Measurements from ENCODE around the gene ITGAD.
"Not testable (repeated sequence)": the region's sequence is repeated elsewhere in the genome, so short reads cannot be mapped to it uniquely, and the experiment has no call there.

The ITGAD gene

GRCh38 chr16:31411024-31411844 lies 18.1 kb downstream of the ITGAD start:
- Histone ChIP-seq H3K27me3 (ENCODE audit: control insufficient read depth, insufficient read depth, low read length) (no peaks in the 10 kb centered on the region), H3K4me3 (ENCODE audit: low read length) (no peak overlapping the region), H3K9ac (ENCODE audit: low read length) (no peak overlapping the region), H3K36me3 (ENCODE audit: control insufficient read depth, insufficient read depth, low read length) (no peaks in the 10 kb centered on the region), H3K4me1 (ENCODE audit: control insufficient read depth, insufficient read depth, low read length) (no peaks in the 10 kb centered on the region), H3K9me3 (ENCODE audit: control insufficient read depth, low read length) (no peaks in the 10 kb centered on the region)

- Histone ChIP-seq H3K9me3 (ENCODE audit: control insufficient read depth, low read length) (no peaks in the 10 kb centered on the region), H3K27me3 (ENCODE audit: control insufficient read depth, insufficient read depth, low read length) (no peaks in the 10 kb centered on the region), H3K36me3 (ENCODE audit: control insufficient read depth, insufficient read depth, low read length) (no peaks in the 10 kb centered on the region), H3K4me1 (ENCODE audit: control insufficient read depth, insufficient read depth, low read length) (no peaks in the 10 kb centered on the region), H3K4me3 (ENCODE audit: low read length) (no peak overlapping the region), H3K9ac (ENCODE audit: low read length) (no peak overlapping the region)
Observed at GRCh38 chr16:31412750-31413149, 19.6 kb downstream of the ITGAD start.

GRCh38 chr16:31413381-31413780 lies 20.2 kb downstream of the ITGAD start:
- Histone ChIP-seq H3K36me3 (ENCODE audit: control insufficient read depth, insufficient read depth, low read length) (no peaks in the 10 kb centered on the region), H3K9ac (ENCODE audit: low read length) (no peak overlapping the region), H3K9me3 (ENCODE audit: control insufficient read depth, low read length) (no peaks in the 10 kb centered on the region)

DNA sequence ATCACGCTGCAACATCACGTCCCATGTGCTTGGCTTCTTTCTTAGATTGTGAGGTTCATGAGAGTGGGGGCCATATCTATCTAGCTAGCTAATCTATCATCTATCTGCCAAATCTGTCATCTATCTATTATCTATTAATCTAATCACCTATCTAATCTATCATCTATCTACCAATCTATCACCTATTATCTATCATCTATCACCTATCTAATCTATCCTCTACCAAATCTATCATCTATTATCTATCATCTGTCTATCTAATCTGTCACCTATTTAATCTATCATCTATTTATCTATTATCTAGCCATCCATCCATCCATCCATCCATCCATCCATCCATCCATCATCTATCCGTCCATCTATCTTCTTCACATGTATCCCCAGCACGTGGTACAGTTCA lies 20.8 kb downstream of the ITGAD start:
- Histone ChIP-seq H3K4me1 (ENCODE audit: control insufficient read depth, insufficient read depth, low read length) (no peaks in the 10 kb centered on the region), H3K9me3 (ENCODE audit: control insufficient read depth, low read length) (no peaks in the 10 kb centered on the region), H3K4me3 (ENCODE audit: low read length) (no peak overlapping the region), H3K27me3 (ENCODE audit: control insufficient read depth, insufficient read depth, low read length) (no peaks in the 10 kb centered on the region), H3K9ac (ENCODE audit: low read length) (no peak overlapping the region), H3K36me3 (ENCODE audit: control insufficient read depth, insufficient read depth, low read length) (no peaks in the 10 kb centered on the region)

More at GRCh38 chr16:31413381-31413780, 20.2 kb downstream of the ITGAD start:
- H3K4me1 ChIP-seq (ENCODE audit: control insufficient read depth, insufficient read depth, low read length) = no peaks in the 10 kb centered on the region
- H3K4me3 ChIP-seq (ENCODE audit: low read length) = no peak overlapping the region
- H3K27me3 ChIP-seq (ENCODE audit: control insufficient read depth, insufficient read depth, low read length) = no peaks in the 10 kb centered on the region

DNA sequence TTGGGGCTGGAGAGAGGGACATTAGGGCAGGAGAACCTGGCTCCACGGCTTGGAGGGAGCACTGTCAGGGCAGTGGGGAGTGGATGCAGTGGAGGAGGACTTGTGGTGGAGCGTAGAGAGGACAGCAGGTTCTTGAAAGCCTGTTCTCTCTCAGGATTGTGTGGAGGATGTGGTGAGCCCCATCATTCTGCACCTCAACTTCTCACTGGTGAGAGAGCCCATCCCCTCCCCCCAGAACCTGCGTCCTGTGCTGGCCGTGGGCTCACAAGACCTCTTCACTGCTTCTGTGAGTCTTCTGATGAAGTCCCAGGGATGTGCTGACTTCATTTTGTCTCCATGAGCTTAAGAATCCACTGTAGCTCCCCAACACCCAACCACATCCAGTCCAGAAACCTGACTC lies 21.6 kb downstream of the ITGAD start:
- Histone ChIP-seq H3K9ac (ENCODE audit: low read length) (no peak overlapping the region), H3K27me3 (ENCODE audit: control insufficient read depth, insufficient read depth, low read length) (no peaks in the 10 kb centered on the region), H3K36me3 (ENCODE audit: control insufficient read depth, insufficient read depth, low read length) (no peaks in the 10 kb centered on the region), H3K4me3 (ENCODE audit: low read length) (no peak overlapping the region), H3K4me1 (ENCODE audit: control insufficient read depth, insufficient read depth, low read length) (no peaks in the 10 kb centered on the region), H3K9me3 (ENCODE audit: control insufficient read depth, low read length) (no peaks in the 10 kb centered on the region)

DNA sequence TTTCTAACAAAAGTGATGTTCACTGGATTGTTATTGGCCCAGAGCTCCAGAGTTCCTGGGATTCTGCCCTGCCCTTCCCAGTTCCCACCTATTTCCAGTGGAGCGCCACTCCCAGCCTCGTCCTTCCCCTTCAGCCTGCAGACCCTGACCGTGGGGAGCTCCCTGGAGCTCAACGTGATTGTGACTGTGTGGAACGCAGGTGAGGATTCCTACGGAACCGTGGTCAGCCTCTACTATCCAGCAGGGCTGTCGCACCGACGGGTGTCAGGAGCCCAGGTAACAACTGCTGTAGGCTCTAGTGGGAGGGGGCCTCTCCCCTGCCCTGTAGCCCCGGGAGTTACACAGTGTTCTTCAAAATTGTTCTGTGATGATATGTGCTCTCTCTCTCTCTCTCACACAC lies 23.2 kb downstream of the ITGAD start:
- no peaks in the 10 kb centered on the region for H3K9me3 ChIP-seq (ENCODE audit: control insufficient read depth, low read length)
- H3K36me3 ChIP-seq (ENCODE audit: control insufficient read depth, insufficient read depth, low read length) = no peaks in the 10 kb centered on the region
- H3K27me3 ChIP-seq (ENCODE audit: control insufficient read depth, insufficient read depth, low read length) = no peaks in the 10 kb centered on the region
- H3K4me3 ChIP-seq (ENCODE audit: low read length) = no peak overlapping the region
- H3K9ac ChIP-seq (ENCODE audit: low read length) = no peak overlapping the region
- H3K4me1 ChIP-seq (ENCODE audit: control insufficient read depth, insufficient read depth, low read length) = no peaks in the 10 kb centered on the region

GRCh38 chr16:31417036-31417435 lies 23.9 kb downstream of the ITGAD start:
- not testable (repeated sequence) for H3K4me1 ChIP-seq (ENCODE audit: control insufficient read depth, insufficient read depth, low read length); H3K27me3 ChIP-seq (ENCODE audit: control insufficient read depth, insufficient read depth, low read length); H3K4me3 ChIP-seq (ENCODE audit: low read length); H3K36me3 ChIP-seq (ENCODE audit: control insufficient read depth, insufficient read depth, low read length); H3K9me3 ChIP-seq (ENCODE audit: control insufficient read depth, low read length); H3K9ac ChIP-seq (ENCODE audit: low read length)

- Histone ChIP-seq H3K9me3 (ENCODE audit: control insufficient read depth, low read length) (no peaks in the 10 kb centered on the region), H3K4me3 (ENCODE audit: low read length) (no peak overlapping the region), H3K9ac (ENCODE audit: low read length) (no peak overlapping the region), H3K27me3 (ENCODE audit: control insufficient read depth, insufficient read depth, low read length) (no peaks in the 10 kb centered on the region), H3K4me1 (ENCODE audit: control insufficient read depth, insufficient read depth, low read length) (no peaks in the 10 kb centered on the region), H3K36me3 (ENCODE audit: control insufficient read depth, insufficient read depth, low read length) (no peaks in the 10 kb centered on the region)
Observed at GRCh38 chr16:31417916-31418315, 24.8 kb downstream of the ITGAD start.

DNA sequence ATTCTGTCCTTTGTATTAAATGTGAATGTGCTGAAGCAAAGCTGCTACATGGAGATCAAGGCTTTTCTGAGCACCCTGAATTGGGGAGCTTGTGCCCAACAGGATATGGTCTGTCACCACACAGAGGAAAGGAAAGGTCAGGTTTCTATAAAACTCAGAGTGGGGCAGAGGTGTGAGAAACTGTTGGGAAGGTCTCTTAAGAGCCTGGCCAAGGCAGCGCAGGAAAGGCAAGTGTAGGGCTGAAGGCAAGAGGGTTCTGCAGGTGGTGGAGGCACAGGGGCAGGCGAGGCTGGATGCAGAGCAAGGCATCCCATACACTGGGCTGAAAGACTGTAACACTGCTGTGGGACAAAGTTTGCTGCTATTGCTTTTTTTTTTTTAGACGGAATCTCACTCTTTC lies 26.9 kb downstream of the ITGAD start:
- no peaks in the 10 kb centered on the region for H3K4me1 ChIP-seq (ENCODE audit: control insufficient read depth, insufficient read depth, low read length)
- no peak overlapping the region for H3K9ac ChIP-seq (ENCODE audit: low read length)
- H3K27me3 ChIP-seq (ENCODE audit: control insufficient read depth, insufficient read depth, low read length) = no peaks in the 10 kb centered on the region
- H3K36me3 ChIP-seq (ENCODE audit: control insufficient read depth, insufficient read depth, low read length) = no peaks in the 10 kb centered on the region
- no peak overlapping the region for H3K4me3 ChIP-seq (ENCODE audit: low read length)
- H3K9me3 ChIP-seq (ENCODE audit: control insufficient read depth, low read length) = no peaks in the 10 kb centered on the region

GRCh38 chr16:31421587-31421986 lies 28.5 kb downstream of the ITGAD start:
- Histone ChIP-seq H3K4me3 (ENCODE audit: low read length) (no peak overlapping the region), H3K9ac (ENCODE audit: low read length) (no peak overlapping the region), H3K36me3 (ENCODE audit: control insufficient read depth, insufficient read depth, low read length) (no peaks in the 10 kb centered on the region), H3K4me1 (ENCODE audit: control insufficient read depth, insufficient read depth, low read length) (no peaks in the 10 kb centered on the region), H3K9me3 (ENCODE audit: control insufficient read depth, low read length) (no peaks in the 10 kb centered on the region), H3K27me3 (ENCODE audit: control insufficient read depth, insufficient read depth, low read length) (no peaks in the 10 kb centered on the region)

DNA sequence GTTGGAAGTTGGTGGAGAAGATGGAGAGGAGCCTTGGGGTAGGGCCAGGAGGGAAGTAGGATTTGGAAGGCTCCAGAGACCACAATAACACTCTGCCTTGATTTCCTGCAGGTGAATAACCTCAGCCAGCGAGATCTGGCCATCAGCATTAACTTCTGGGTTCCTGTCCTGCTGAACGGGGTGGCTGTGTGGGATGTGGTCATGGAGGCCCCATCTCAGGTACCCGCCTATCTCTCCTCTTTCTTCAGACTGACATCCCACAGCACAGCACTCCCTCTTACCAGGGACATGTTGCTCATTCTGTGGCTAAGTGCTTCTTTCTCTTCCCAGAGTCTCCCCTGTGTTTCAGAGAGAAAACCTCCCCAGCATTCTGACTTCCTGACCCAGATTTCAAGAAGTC lies 30.1 kb downstream of the ITGAD start:
- Histone ChIP-seq H3K4me3 (ENCODE audit: low read length) (no peak overlapping the region), H3K36me3 (ENCODE audit: control insufficient read depth, insufficient read depth, low read length) (no peaks in the 10 kb centered on the region), H3K4me1 (ENCODE audit: control insufficient read depth, insufficient read depth, low read length) (peaks cover 3% of the 10 kb centered on the region), H3K9ac (ENCODE audit: low read length) (no peak overlapping the region), H3K9me3 (ENCODE audit: control insufficient read depth, low read length) (no peaks in the 10 kb centered on the region), H3K27me3 (ENCODE audit: control insufficient read depth, insufficient read depth, low read length) (peaks cover 3% of the 10 kb centered on the region)

DNA sequence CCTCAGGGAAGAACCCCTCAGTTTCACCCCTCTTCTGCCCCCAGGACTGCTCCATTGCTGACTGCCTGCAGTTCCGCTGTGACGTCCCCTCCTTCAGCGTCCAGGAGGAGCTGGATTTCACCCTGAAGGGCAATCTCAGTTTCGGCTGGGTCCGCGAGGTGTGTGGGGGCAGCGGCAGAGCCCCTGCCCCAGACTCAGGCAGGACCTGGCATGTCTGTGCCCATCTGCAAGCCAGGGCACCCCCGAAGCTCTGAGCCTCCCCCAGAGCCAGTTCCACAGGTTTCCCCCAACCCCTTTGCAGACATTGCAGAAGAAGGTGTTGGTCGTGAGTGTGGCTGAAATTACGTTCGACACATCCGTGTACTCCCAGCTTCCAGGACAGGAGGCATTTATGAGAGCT lies 30.7 kb downstream of the ITGAD start:
- H3K9me3 ChIP-seq (ENCODE audit: control insufficient read depth, low read length) = no peaks in the 10 kb centered on the region
- no peak overlapping the region for H3K4me3 ChIP-seq (ENCODE audit: low read length)
- H3K27me3 ChIP-seq (ENCODE audit: control insufficient read depth, insufficient read depth, low read length) = peaks cover 4% of the 10 kb centered on the region
- no peak overlapping the region for H3K9ac ChIP-seq (ENCODE audit: low read length)
- H3K36me3 ChIP-seq (ENCODE audit: control insufficient read depth, insufficient read depth, low read length) = no peaks in the 10 kb centered on the region
- H3K4me1 ChIP-seq (ENCODE audit: control insufficient read depth, insufficient read depth, low read length) = peaks cover 3% of the 10 kb centered on the region
